ENCODE data around the gene CTRB1. TPM values are rescaled to one million over a fixed set of nuclear protein-coding genes. Genes with fewer than 3 reads are reported as not detected.

The CTRB1 gene
- total RNA-seq, 1 experiment from 2014 or later: not detected

DNA sequence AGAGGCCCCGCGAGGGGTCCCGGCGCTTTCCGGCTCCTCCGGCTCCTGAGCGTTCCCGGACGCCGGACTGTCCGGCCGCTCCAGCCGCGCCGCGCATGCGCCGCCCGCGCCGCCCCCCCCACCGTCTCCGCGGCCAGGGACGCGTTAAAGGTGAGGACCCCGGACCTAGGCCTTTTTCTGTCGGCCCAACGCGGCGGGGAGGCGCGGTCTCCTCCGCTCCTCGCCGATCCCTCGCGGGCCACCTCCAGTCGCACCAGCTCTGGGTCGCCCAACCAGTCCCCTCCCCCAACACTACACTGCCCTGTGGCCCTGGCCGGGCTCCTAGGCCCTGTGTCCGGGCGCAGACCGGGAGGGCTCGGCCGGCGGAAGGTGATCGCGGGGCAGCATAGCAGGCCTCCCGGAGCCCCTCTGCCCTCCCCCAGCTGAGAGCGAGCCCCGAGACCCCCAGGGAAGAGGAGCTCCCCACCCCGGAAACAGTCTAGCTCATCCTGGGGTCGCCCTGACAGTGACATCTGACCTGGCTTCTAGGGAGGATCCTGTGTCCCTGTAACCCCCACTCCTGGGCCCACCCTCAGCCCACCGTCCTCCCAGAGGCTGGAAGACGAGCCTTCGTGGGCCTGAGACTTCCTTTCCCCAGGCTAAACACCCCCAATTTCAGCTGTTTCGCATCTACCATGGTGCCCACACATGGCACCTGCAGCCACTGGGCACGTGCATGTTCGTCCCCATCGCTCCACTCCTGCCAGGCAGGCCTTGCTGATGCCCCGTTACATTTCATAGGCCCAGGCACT is 47.3 kb downstream of the CTRB1 start:
- Histone ChIP-seq H3K4me2 (ENCODE audit: insufficient read depth, insufficient read length, low read length) (peak overlapping the region; percentile 41), H3K18ac (ENCODE audit: insufficient read length, low read depth, low read length) (peak overlapping the region; percentile 65), H3K27me3 (ENCODE audit: insufficient read depth, low read length) (no peaks in the 10 kb centered on the region), H2AFZ (ENCODE audit: low read length) (no peak overlapping the region), H4K8ac (replicated peaks; ENCODE audit: insufficient read length, low read depth, low read length) (no peak overlapping the region), H2BK12ac (ENCODE audit: insufficient read length, low read depth, low read length) (no peak overlapping the region), H3K79me2 (ENCODE audit: insufficient read depth, low read length) (peaks cover 22% of the 10 kb centered on the region; the same call in 1 of the 2 replicates), H4K91ac (ENCODE audit: insufficient read length, low read depth, low read length) (no peak overlapping the region), H3K27ac (ENCODE audit: insufficient read length, low read depth, low read length) (no peak overlapping the region), H3K4ac (ENCODE audit: low read depth, low read length) (no peak overlapping the region), H3K23ac (ENCODE audit: insufficient read length, low read depth, low read length) (no peak overlapping the region), H3K4me1 (ENCODE audit: insufficient read depth, low read length) (no peaks in the 10 kb centered on the region; the same call in 1 of the 2 replicates), H3K9me3 (ENCODE audit: control insufficient read depth, low read depth, low read length) (no peaks in the 10 kb centered on the region), H3K23me2 (ENCODE audit: insufficient read length, low read depth, low read length, poor library complexity, severe bottlenecking) (peaks cover 13% of the 10 kb centered on the region), H2BK20ac (ENCODE audit: low read depth, low read length, poor library complexity, severe bottlenecking) (no peak overlapping the region), H3K9ac (ENCODE audit: extremely low read depth, insufficient read length, low read length) (peak overlapping the region; percentile 34), H2BK15ac (ENCODE audit: low read depth, low read length) (no peak overlapping the region), H4K5ac (ENCODE audit: insufficient read length, low read depth, low read length) (no peak overlapping the region), H4K20me1 (ENCODE audit: control insufficient read depth, insufficient read depth, insufficient read length) (peaks cover 6% of the 10 kb centered on the region), H2BK5ac (ENCODE audit: insufficient read length, low read length) (no peak overlapping the region), H3K14ac (ENCODE audit: insufficient read depth, low read length) (peak overlapping the region; percentile 71), H2BK120ac (ENCODE audit: low read depth, low read length, poor library complexity, severe bottlenecking) (no peak overlapping the region), H3T11ph (ENCODE audit: low read length) (no peak overlapping the region), H2AK5ac (ENCODE audit: insufficient read length, low read length) (no peak overlapping the region), H3K56ac (ENCODE audit: insufficient read length, low read depth, low read length) (no peak overlapping the region), H3K79me1 (ENCODE audit: insufficient read depth, low read depth, low read length, poor library complexity, severe bottlenecking) (peaks cover 10% of the 10 kb centered on the region)
- Mint-ChIP-seq H3K36me3 (ENCODE audit: insufficient read depth in 1 of 3, low read depth in 3 of 3) (peaks cover 3 to 6% (median 5%) of the 10 kb centered on the region in 3 experiments; a peak in 4 of 7 replicates), H3K4me1 (peaks cover 32 to 34% of the 10 kb centered on the region in 2 experiments), H3K27me3 (ENCODE audit: low read depth) (no peaks in the 10 kb centered on the region), H3K27ac (peak overlapping the region in 2 of 3 experiments; percentile 79 to 91; a peak in 4 of 7 replicates), H3K9me3 (no peaks in the 10 kb centered on the region), H3K4me3 (peak overlapping the region; percentile 67 to 83)
- WGBS (ENCODE audit: extremely low coverage, insufficient read length, low lambda C conversion rate): no CpG with 5 or more reads among the region's 62 CpGs
- peak; percentile 90 for DNase-seq
- TF ChIP-seq, protein P1, sequence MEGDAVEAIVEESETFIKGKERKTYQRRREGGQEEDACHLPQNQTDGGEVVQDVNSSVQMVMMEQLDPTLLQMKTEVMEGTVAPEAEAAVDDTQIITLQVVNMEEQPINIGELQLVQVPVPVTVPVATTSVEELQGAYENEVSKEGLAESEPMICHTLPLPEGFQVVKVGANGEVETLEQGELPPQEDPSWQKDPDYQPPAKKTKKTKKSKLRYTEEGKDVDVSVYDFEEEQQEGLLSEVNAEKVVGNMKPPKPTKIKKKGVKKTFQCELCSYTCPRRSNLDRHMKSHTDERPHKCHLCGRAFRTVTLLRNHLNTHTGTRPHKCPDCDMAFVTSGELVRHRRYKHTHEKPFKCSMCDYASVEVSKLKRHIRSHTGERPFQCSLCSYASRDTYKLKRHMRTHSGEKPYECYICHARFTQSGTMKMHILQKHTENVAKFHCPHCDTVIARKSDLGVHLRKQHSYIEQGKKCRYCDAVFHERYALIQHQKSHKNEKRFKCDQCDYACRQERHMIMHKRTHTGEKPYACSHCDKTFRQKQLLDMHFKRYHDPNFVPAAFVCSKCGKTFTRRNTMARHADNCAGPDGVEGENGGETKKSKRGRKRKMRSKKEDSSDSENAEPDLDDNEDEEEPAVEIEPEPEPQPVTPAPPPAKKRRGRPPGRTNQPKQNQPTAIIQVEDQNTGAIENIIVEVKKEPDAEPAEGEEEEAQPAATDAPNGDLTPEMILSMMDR (conservative IDR thresholded peaks at IDR 0.05): no peak

Data from H9 (cell line).